Measurements from ENCODE around the gene TFB1M.

DNA sequence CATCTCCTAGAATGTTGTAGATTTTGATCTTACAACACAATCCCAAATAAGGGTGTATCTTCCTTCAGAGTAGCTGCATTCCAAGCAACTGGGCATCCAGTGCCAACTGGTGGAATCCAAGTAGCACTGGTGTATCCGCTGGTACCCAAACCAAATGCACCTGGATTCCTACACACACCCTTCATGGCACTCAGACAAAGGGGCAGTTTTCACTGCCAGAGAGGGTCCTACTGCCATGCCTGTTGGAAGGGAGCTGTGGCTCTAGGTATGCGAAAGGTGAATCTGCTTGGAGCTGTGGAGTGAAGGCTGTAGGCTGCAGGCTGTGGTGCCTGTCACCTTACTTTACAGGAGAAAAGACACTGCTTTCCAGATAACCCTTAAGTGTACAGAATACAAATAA, 67.5 kb downstream of the TFB1M start:
- TF ChIP-seq ZNF274 (IDR thresholded peaks at IDR 0.05; ENCODE audit: low read depth, low read length) (no peak), YY1 (IDR thresholded peaks at IDR 0.05; ENCODE audit: insufficient read depth, insufficient read length) (no peak)
